22Rv1 (cell line): ENCODE data around the gene VARS2.

Experiments used
- CTCF ChIP-seq: fragments of 450-650 bp; IDR thresholded peaks from 2 replicates; pipeline ENCODE4 v1.5.1; 2017; ENCODE audit warnings: mild to moderate bottlenecking
- ZFX ChIP-seq: fragments of 450-650 bp; IDR thresholded peaks from 2 replicates; pipeline ENCODE4 v1.6.1; 2017; ENCODE audit warnings: antibody characterized with exemption, borderline replicate concordance

- TF ChIP-seq CTCF = no peak
- TF ChIP-seq ZFX = no peak
These were observed 4.6 kb downstream of the VARS2 start for GRCh38 chr6:30918670-30919069.
